ENCODE measurements around the gene PCAT7. TPM values are rescaled to one million over a fixed set of nuclear protein-coding genes. Genes with fewer than 3 reads are reported as not detected.

Gene PCAT7
- total and polyA plus RNA-seq, 8 donors = 0.18 to 1.8 (median 0.62) TPM; not detected in 1

GRCh38 chr9:94526271-94526670 is 28.6 kb upstream of the PCAT7 start:
- Histone ChIP-seq H3K9me3 (no peaks in the 10 kb centered on the region), H3K36me3 (no peaks in the 10 kb centered on the region), H3K27ac (no peak overlapping the region), H3K4me3 (no peak overlapping the region), H3K27me3 (no peaks in the 10 kb centered on the region), H3K4me1 (no peaks in the 10 kb centered on the region)
- TF ChIP-seq POLR2AphosphoS5 (IDR thresholded peaks at IDR 0.05) (no peak), EP300 (IDR thresholded peaks at IDR 0.05) (no peak), CTCF (IDR thresholded peaks at IDR 0.05) (no peak), POLR2A (IDR thresholded peaks at IDR 0.05) (no peak)
- no peak for DNase-seq
- intact Hi-C loops (cut with DNase I; ENCODE audit: low total_unique reads) = no loop called here
- 95 to 100% (median 100%) methylated on average over 1 of the region's 1 CpG for WGBS, 5 donors

GRCh38 chr9:94526951-94527350 is 27.9 kb upstream of the PCAT7 start:
- Histone ChIP-seq H3K36me3 (no peaks in the 10 kb centered on the region), H3K27ac (no peak overlapping the region), H3K27me3 (no peaks in the 10 kb centered on the region), H3K9me3 (no peaks in the 10 kb centered on the region), H3K4me1 (no peaks in the 10 kb centered on the region), H3K4me3 (no peak overlapping the region)
- DNase-seq = no peak
- no peak for TF ChIP-seq POLR2A (IDR thresholded peaks at IDR 0.05)
- no peak for TF ChIP-seq POLR2AphosphoS5 (IDR thresholded peaks at IDR 0.05)
- no peak for TF ChIP-seq EP300 (IDR thresholded peaks at IDR 0.05)
- no peak for TF ChIP-seq CTCF (IDR thresholded peaks at IDR 0.05)
- intact Hi-C loops (cut with DNase I; ENCODE audit: low total_unique reads) = no loop called here
- WGBS, 5 donors = 64 to 83% (median 80%) methylated on average over 1 of the region's 1 CpG

- WGBS, 5 donors = 85 to 93% (median 91%) methylated on average over 4 of the region's 4 CpGs
- no peak for TF ChIP-seq EP300 (IDR thresholded peaks at IDR 0.05)
- TF ChIP-seq CTCF (IDR thresholded peaks at IDR 0.05) = no peak
- no peak for TF ChIP-seq POLR2AphosphoS5 (IDR thresholded peaks at IDR 0.05)
- no peak for TF ChIP-seq POLR2A (IDR thresholded peaks at IDR 0.05)
- Histone ChIP-seq H3K4me1 (peaks cover 0 to 9% (median 6%) of the 10 kb centered on the region in 4 donors), H3K27me3 (no peaks in the 10 kb centered on the region), H3K9me3 (no peaks in the 10 kb centered on the region), H3K36me3 (no peaks in the 10 kb centered on the region), H3K27ac (no peak overlapping the region), H3K4me3 (no peak overlapping the region)
- intact Hi-C loops (cut with DNase I; ENCODE audit: low total_unique reads) = no loop called here
- DNase-seq = no peak
Observed at GRCh38 chr9:94528886-94529285, 26.0 kb upstream of the PCAT7 start.

DNA sequence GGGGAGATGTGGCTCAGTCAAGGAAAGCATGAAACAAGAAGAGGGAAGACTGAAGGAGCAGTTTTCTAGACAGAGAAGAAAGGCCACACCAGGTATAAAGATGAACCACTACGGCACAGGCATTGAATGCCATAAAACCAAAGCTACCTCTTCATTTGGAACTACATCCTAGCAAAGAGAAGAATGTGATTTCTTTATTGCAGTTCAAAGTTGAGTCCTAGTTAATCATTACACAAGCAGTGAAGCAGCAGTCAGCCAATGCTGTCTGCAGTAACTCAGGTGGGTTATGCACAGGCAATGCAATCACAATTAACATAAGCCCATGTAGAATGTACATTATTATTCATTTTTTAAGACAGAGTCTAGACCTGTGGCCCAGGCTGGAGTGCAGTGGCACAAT is 21.7 kb upstream of the PCAT7 start:
- peak in 1 of 2 donors; percentile 45 for DNase-seq
- Histone ChIP-seq H3K36me3 (no peaks in the 10 kb centered on the region), H3K27ac (no peak overlapping the region), H3K27me3 (no peaks in the 10 kb centered on the region), H3K4me1 (peaks cover 0 to 9% (median 6%) of the 10 kb centered on the region in 4 donors), H3K4me3 (no peak overlapping the region), H3K9me3 (no peaks in the 10 kb centered on the region)
- 44 to 80% (median 56%) methylated on average over 1 of the region's 1 CpG for WGBS, 5 donors
- intact Hi-C loops (cut with DNase I; ENCODE audit: low total_unique reads) = no loop called here
- TF ChIP-seq POLR2AphosphoS5 (IDR thresholded peaks at IDR 0.05) (no peak), POLR2A (IDR thresholded peaks at IDR 0.05) (no peak), CTCF (IDR thresholded peaks at IDR 0.05) (no peak), EP300 (IDR thresholded peaks at IDR 0.05) (no peak)

Data from stomach (tissue), 9 donors.